Thyroid gland (tissue), 4 donors: ENCODE results near the gene THRB.

Experiments
- CTCF ChIP-seq, 6 experiments: fragments of 200-600 bp in 3 of 6; fragments of 450-650 bp in 3 of 6; sonication (generic) in 3 of 6; IDR thresholded peaks; one replicate each; pipeline ENCODE4 v1.5.1; 2016 to 2019; ENCODE audit warnings: antibody characterized with exemption in 6 of 6, mild to moderate bottlenecking in 2 of 6, inconsistent platforms in 1 of 6, moderate library complexity in 1 of 6
- POLR2A ChIP-seq, 2 donors: fragments of 450-650 bp; IDR thresholded peaks; one replicate each; pipeline ENCODE4 v1.6.1; 2017; ENCODE audit warnings: antibody characterized with exemption in 2 of 2, mild to moderate bottlenecking in 2 of 2, moderate library complexity in 1 of 2

- TF ChIP-seq CTCF (IDR thresholded peaks at IDR 0.05): no peak
- TF ChIP-seq POLR2A (IDR thresholded peaks at IDR 0.05): no peak
These were observed 339.4 kb downstream of the THRB start for GRCh38 chr3:24155276-24155675.
